ENCODE data around the gene AKAP13.

GRCh38 chr15:85757073-85757938, 376.9 kb downstream of the AKAP13 start:
- TF ChIP-seq EP300 (IDR thresholded peaks at IDR 0.05): no peak
- TF ChIP-seq, protein P1, sequence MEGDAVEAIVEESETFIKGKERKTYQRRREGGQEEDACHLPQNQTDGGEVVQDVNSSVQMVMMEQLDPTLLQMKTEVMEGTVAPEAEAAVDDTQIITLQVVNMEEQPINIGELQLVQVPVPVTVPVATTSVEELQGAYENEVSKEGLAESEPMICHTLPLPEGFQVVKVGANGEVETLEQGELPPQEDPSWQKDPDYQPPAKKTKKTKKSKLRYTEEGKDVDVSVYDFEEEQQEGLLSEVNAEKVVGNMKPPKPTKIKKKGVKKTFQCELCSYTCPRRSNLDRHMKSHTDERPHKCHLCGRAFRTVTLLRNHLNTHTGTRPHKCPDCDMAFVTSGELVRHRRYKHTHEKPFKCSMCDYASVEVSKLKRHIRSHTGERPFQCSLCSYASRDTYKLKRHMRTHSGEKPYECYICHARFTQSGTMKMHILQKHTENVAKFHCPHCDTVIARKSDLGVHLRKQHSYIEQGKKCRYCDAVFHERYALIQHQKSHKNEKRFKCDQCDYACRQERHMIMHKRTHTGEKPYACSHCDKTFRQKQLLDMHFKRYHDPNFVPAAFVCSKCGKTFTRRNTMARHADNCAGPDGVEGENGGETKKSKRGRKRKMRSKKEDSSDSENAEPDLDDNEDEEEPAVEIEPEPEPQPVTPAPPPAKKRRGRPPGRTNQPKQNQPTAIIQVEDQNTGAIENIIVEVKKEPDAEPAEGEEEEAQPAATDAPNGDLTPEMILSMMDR (IDR thresholded peaks at IDR 0.05): no peak
